Embryonic facial prominence (tissue), 1 donor: ENCODE measurements around the gene ZFP2.
"Not testable (repeated sequence)": the region's sequence is repeated elsewhere in the genome, so short reads cannot be mapped to it uniquely, and the experiment has no call there.

ENCODE experiments used
- DNase-seq: peaks from one replicate; pipeline ENCODE4 v3.0.0-alpha.2; 2016; ENCODE audit errors: extremely low spot score

Gene ZFP2

GRCh38 chr5:178895615-178896571 lies at the start of gene ZFP2:
TSS of gene ZFP2 (plus strand) at chr5:178895913. CDS start at chr5:178931314, 35,401 bp downstream.
- DNase-seq, result peak; percentile 12

- DNase-seq, result no peak
Observed at GRCh38 chr5:178849316-178849715, 46.4 kb upstream of the ZFP2 start.

GRCh38 chr5:178851951-178852350 lies 43.8 kb upstream of the ZFP2 start:
- DNase-seq, result no peak

- no peak for DNase-seq
Observed at GRCh38 chr5:178854284-178854683, 41.4 kb upstream of the ZFP2 start.

GRCh38 chr5:178859625-178860521 lies 35.8 kb upstream of the ZFP2 start, which contains the start of gene ZNF354B:
TSS of gene ZNF354B (plus strand) at chr5:178859953. CDS start at chr5:178861048, 1,095 bp downstream.
- DNase-seq, result peak; percentile 82

- DNase-seq, result not testable (repeated sequence)
Observed at GRCh38 chr5:178860615-178861014, 35.1 kb upstream of the ZFP2 start.

- DNase-seq, result no peak
Observed at GRCh38 chr5:178861627-178862026, 34.1 kb upstream of the ZFP2 start.

GRCh38 chr5:178866946-178867345 lies 28.8 kb upstream of the ZFP2 start:
- DNase-seq, result no peak

- DNase-seq, result no peak
Observed at GRCh38 chr5:178869577-178869976, 26.1 kb upstream of the ZFP2 start.

- DNase-seq, result no peak
Observed at GRCh38 chr5:178870411-178870810, 25.3 kb upstream of the ZFP2 start.

GRCh38 chr5:178872302-178872701 lies 23.4 kb upstream of the ZFP2 start:
- DNase-seq, result no peak

- DNase-seq, result not testable (repeated sequence)
Observed at GRCh38 chr5:178883115-178883694, 12.5 kb upstream of the ZFP2 start.

GRCh38 chr5:178883815-178884430 lies 11.8 kb upstream of the ZFP2 start:
- DNase-seq, result no peak

- no peak for DNase-seq
Observed at GRCh38 chr5:178899289-178899688, 3.6 kb downstream of the ZFP2 start.

- no peak for DNase-seq
Observed at GRCh38 chr5:178902849-178903248, 7.1 kb downstream of the ZFP2 start.

GRCh38 chr5:178931846-178932760 lies 36.4 kb downstream of the ZFP2 start:
- DNase-seq, result no peak

GRCh38 chr5:178940569-178941360 lies 45.1 kb downstream of the ZFP2 start, which contains the start of gene ZNF454:
TSS of gene ZNF454 (plus strand) at chr5:178941198. CDS start at chr5:178942792, 1,594 bp downstream.
- peak; percentile 89 for DNase-seq

GRCh38 chr5:178941361-178941760 lies 45.6 kb downstream of the ZFP2 start:
- DNase-seq, result no peak

- DNase-seq, result no peak
Observed at GRCh38 chr5:178965465-178966055, 69.8 kb downstream of the ZFP2 start.
